NCI-H2227 treated with DMSO at 0.1 percent for 48 hours (cell line): ENCODE results near the gene WDR91.
A peak's percentile ranks its signal among the peaks of the same experiment; 100 is the strongest.
"Not testable (repeated sequence)": the region's sequence is repeated elsewhere in the genome, so short reads cannot be mapped to it uniquely, and the experiment has no call there.

Experiments
- DNase-seq: peaks from one replicate; lab custom pipeline; 2025; lab: John Stamatoyannopoulos, UW

Gene WDR91

GRCh38 chr7:135233570-135233969 lies 22.2 kb upstream of the WDR91 start, which contains the start of gene STRA8:
STRA8 (plus strand) TSS chr7:135233838; CDS start chr7:135240525, 6,687 bp downstream.
- DNase-seq: no peak

- DNase-seq: no peak
Measured at GRCh38 chr7:135232720-135233119, 21.4 kb upstream of the WDR91 start.

GRCh38 chr7:135232087-135232486 lies 20.8 kb upstream of the WDR91 start:
- no peak for DNase-seq

GRCh38 chr7:135231686-135232085 lies 20.4 kb upstream of the WDR91 start:
- no peak for DNase-seq

GRCh38 chr7:135224027-135224426 lies 12.7 kb upstream of the WDR91 start:
- no peak for DNase-seq

- DNase-seq: no peak
Measured at GRCh38 chr7:135217645-135218509, 6.6 kb upstream of the WDR91 start.

- DNase-seq: no peak
Measured at GRCh38 chr7:135215698-135216097, 4.4 kb upstream of the WDR91 start.

GRCh38 chr7:135215180-135215579 lies 3.9 kb upstream of the WDR91 start:
- no peak for DNase-seq

- DNase-seq: no peak
Measured at GRCh38 chr7:135213831-135214230, 2.5 kb upstream of the WDR91 start.

- not testable (repeated sequence) for DNase-seq
Measured at GRCh38 chr7:135211946-135212685, 790 bp upstream of the WDR91 start.

GRCh38 chr7:135210888-135211178 lies 493 bp downstream of the WDR91 start:
- DNase-seq: no peak

GRCh38 chr7:135209225-135209834 lies 2.0 kb downstream of the WDR91 start:
- DNase-seq: no peak

GRCh38 chr7:135208102-135208793 lies 3.1 kb downstream of the WDR91 start:
- no peak for DNase-seq

- DNase-seq: no peak
Measured at GRCh38 chr7:135207406-135208101, 3.8 kb downstream of the WDR91 start.

GRCh38 chr7:135206941-135207391 lies 4.4 kb downstream of the WDR91 start:
- no peak for DNase-seq

- no peak for DNase-seq
Measured at GRCh38 chr7:135205850-135206249, 5.5 kb downstream of the WDR91 start.

GRCh38 chr7:135204876-135205275 lies 6.5 kb downstream of the WDR91 start:
- no peak for DNase-seq

GRCh38 chr7:135204341-135204749 lies 7.0 kb downstream of the WDR91 start:
- DNase-seq: no peak

- no peak for DNase-seq
Measured at GRCh38 chr7:135201350-135201749, 10.0 kb downstream of the WDR91 start.

GRCh38 chr7:135200821-135201331 lies 10.4 kb downstream of the WDR91 start:
- peak; percentile 28 for DNase-seq

- DNase-seq: no peak
Measured at GRCh38 chr7:135199439-135199838, 11.9 kb downstream of the WDR91 start.
